Measurements from ENCODE around the gene NSUN7.
"Not testable (repeated sequence)": the region's sequence is repeated elsewhere in the genome, so short reads cannot be mapped to it uniquely, and the experiment has no call there.

Gene NSUN7

GRCh38 chr4:40817157-40817556 lies 67.4 kb downstream of the NSUN7 start:
- not testable (repeated sequence) for DNase-seq (ENCODE audit: low read depth in 3 of 3, low spot score in 1 of 3)

DNA sequence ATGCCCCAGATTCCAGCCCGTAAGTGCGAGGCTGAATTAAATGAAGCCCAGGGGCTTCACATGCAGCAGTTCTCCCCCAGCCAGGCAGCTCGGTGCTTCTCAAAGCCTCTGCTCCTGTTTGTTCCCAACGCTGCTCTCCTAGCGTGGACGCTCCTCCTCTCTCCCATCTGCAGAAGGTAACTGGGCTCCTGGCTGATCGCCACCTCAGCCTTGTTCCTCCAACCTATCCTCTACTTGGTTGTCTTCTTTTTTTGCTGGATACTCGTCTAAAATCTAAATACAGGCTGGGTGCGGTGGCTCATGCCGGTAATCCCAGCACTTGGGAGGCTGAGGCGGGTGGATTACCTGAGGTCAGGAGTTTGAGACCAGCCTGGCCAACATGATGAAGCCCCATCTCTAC lies 70.3 kb downstream of the NSUN7 start:
- no peak for DNase-seq (ENCODE audit: low read depth in 3 of 3, low spot score in 1 of 3)

DNA sequence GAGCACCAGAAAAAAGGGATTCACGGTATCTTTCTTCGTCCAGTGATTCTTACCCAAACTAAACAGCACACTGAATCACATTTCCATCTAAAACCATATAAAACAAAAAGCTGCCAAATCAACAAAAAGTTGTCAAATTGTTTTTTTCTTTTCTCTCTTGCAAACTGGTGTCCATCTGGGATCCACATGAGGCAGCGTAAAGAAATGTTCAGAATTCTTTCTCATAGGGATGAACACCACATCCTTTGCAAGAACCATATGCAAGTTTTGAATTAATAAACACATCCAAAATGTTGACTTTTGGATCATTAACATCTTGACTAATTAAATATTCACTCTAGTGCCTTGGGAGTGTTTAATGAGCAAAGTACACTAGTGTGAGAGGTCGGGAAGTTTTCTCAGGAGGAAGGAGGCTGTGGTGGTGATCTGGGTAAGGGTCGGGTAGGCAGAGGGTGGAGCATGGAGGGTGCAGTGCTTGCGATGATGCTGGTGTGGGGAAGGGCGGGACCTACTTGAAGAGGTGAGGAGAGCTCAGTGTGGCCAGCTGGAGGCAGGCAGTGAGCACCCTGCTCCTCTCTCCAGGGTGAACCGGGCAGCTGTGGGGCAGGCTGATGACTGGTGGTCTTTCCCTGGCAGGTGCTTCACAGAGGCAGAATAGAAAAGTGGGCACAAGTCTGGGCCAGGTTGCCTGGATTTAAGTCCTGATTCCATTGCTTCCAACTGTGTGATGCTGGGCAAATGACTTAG lies 72.8 kb downstream of the NSUN7 start:
- DNase-seq (ENCODE audit: low read depth in 3 of 3, low spot score in 1 of 3): no peak

- no peak for DNase-seq (ENCODE audit: low read depth in 3 of 3, low spot score in 1 of 3)
Measured at GRCh38 chr4:40825014-40825838, 75.5 kb downstream of the NSUN7 start.

GRCh38 chr4:40826821-40827220 lies 77.1 kb downstream of the NSUN7 start:
- no peak for DNase-seq (ENCODE audit: low read depth in 3 of 3, low spot score in 1 of 3)

DNA sequence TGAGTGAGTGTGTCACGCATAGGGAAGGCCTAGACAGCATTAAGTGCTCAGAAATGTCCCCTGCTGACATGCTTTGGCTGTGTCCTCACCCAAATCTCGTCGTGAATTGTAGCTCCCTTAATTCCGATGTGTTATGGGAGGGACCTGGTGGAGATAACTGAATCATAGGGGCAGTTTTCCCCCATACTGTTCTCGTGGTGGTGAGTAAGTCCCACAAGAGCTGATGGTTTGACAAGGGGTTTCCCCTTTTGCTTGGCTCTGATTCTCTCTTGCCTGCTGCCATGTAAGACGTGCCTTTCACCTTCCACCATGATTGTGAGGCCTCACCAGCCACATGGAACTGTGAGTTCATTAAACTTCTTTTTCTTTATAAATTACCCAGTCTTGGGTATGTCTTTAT lies 78.0 kb downstream of the NSUN7 start:
- DNase-seq (ENCODE audit: low read depth in 3 of 3, low spot score in 1 of 3): no peak

DNA sequence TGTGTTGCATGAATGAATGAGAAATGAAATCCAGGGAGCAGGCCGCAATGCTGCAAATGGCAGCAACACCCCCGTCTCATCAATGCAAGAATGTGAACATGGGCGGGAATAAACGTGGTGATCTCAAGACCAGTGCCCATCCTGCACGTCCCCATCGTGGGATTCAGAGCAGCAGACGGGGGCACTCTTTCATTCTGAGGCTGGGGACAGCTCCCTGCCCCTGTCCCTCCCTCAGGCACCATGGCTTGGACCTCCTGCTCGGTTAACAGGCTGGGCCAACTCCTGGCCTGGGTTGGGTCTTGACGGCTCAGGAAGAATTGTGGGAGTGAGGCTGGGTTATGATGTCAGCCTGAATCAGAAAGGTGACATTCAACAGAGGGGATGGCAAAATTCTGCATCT lies 78.9 kb downstream of the NSUN7 start:
- no peak for DNase-seq (ENCODE audit: low read depth in 3 of 3, low spot score in 1 of 3)

GRCh38 chr4:40829586-40829985 lies 79.8 kb downstream of the NSUN7 start:
- no peak for DNase-seq (ENCODE audit: low read depth in 3 of 3, low spot score in 1 of 3)

- no peak for DNase-seq (ENCODE audit: low read depth in 3 of 3, low spot score in 1 of 3)
Measured at GRCh38 chr4:40831146-40831907, 81.6 kb downstream of the NSUN7 start.

DNA sequence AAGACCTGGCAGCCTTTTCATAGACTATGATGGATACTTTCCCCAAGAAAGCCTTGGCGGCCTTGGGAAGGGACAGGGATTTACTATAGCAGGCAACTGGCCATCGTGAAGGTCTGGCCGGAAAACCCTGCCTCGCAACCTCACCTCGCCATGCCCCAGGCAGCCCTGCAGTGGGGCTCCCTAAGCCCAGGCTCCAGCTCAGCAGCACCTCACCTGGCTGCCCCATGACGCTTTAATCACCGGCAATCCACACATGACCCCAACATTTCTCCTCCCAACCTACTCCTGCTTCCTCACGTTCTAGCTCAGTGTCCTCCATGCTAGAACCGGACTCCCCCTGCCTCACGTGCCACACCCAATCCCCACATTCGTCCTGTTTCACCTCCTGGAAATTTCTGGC lies 82.4 kb downstream of the NSUN7 start:
- DNase-seq (ENCODE audit: low read depth in 3 of 3, low spot score in 1 of 3): no peak

DNA sequence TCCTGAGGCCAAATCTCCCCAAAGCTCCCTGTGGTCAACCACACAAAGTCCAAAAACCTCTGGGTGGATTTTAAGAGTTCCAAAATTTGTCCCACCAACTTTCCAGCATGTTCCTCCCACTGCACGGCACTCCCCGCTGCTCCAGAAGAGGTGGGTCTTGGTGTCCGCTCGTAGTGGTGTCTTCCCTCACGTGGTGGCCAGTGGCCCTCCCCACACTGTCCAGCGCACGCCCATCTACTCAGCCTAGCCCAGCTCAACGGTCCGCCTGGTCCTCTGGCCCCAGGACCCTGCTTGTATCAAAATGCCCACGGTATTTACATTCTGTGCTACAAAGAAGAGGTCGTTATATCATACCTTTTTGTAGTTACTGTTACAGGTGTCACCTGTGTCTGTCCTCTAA lies 83.5 kb downstream of the NSUN7 start:
- no peak for DNase-seq (ENCODE audit: low read depth in 3 of 3, low spot score in 1 of 3)

DNA sequence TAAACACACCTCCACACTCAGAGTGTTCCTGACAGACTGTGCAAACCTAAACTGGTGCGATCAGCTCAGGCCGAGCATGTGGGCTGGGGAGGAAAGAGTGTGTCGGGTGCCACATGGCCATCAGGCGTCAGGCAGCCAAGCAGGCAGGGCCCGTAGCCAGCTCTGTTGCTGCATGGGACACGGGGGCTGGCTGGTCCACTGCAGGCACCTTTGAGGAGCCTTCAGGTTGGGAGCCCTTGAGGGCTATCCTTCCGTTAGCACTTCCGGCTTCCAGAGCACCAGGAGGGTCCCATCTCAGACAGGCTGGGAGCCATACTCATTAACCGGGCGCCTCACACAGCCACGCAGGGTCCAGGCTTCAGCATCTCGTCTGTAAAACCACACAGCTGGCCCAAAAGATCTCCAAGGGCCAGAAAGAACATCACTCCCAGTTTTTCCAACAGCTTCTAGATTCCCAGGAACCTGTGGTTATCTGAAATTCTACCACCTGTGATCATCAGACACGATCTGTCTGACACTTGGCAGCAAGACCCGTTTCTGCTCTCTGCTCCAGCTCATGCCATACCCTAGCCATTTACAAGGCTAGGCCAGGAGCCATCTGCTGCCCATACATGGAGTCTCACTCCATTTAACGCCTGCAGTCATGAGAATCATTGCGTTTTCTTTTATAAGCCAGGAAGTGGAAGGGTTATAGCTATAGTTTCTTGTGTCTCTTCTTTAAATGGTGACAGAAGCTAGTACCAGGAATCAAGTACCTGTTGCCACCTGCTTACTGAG lies 87.5 kb downstream of the NSUN7 start:
- DNase-seq (ENCODE audit: low read depth in 3 of 3, low spot score in 1 of 3): no peak

DNA sequence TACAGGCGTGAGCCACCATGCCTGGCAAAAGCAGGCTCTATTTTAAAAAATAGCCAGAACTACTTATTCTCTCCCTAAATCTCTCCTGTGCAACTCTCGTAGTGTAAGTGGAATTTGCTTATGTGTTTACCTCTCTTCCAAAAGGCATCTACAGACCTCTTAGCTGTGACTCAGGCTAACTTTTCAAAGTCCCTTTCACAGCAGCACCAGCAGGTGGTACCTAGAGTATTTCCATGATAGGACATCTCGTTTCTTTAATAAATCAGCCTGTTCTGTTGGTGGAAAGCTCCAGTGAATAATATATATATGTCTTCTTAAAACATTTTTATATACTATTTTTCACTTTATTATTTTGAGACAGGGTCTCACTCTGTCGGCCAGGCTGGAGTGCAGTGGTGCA lies 89.0 kb downstream of the NSUN7 start:
- DNase-seq (ENCODE audit: low read depth in 3 of 3, low spot score in 1 of 3): no peak

DNA sequence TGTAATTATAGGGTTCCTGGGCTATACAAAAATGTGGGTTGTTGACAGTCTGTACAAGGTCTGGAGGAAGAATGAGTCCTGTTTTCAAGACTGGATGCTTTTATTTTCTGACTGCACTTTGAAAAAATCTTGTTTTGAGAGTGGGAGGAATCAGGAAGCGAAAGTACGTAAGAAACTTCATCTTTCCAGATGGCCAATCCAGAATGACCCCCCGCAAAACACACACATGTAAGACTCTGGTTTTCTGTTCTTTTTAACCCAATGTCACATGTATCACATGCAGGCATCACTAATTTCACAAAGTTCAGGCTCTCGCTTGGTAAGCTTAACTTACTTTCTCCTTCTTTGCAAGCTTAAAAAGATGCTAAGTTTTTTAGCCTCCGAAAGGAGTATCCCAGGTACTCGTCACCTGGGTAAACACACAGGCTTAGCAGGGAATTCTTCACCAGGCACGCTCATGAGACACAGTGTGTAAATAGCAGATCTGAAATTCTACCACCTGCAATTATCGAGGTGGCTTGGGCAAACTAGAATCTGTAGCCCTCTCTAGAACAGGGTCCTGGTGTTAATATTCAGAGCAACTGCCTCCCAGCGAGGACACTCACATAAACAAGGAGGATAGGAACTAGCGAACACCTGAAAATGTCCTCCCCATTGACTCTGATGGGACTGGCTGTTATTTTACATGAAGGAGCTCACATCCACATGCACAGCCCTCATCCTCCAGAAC lies 90.7 kb downstream of the NSUN7 start:
- no peak for DNase-seq (ENCODE audit: low read depth in 3 of 3, low spot score in 1 of 3)

DNA sequence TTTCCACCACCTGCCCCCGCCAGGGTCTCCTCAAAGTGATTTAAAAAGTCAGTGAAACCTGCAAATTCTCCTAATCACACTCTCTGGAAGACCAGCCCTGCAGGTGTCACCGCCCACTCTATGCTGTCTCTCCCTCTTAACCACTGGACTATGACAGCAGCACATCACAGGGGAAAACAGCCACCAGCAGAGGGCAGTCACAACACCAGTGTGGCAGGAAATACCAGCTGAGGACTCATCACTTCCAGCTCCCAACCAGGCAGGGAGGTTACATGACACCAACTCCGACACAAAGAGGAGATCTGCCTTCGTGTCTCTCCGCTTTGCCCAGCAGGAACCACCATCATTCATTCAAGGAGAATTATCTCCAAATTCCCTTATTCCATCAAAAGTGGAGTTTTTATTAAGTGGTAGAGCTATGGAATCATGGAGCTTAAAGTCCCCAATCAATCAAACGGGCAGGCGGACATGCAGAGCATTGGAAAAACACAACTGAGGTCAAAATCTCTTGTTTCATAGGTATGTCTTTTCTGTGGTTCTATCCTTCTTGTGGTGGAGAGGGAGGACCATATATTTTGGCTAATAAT lies 91.3 kb downstream of the NSUN7 start:
- peak; percentile 5 to 56 (median 29) for DNase-seq (ENCODE audit: low read depth in 3 of 3, low spot score in 1 of 3)

- no peak for DNase-seq (ENCODE audit: low read depth in 3 of 3, low spot score in 1 of 3)
Measured at GRCh38 chr4:40842318-40842717, 92.6 kb downstream of the NSUN7 start.

DNA sequence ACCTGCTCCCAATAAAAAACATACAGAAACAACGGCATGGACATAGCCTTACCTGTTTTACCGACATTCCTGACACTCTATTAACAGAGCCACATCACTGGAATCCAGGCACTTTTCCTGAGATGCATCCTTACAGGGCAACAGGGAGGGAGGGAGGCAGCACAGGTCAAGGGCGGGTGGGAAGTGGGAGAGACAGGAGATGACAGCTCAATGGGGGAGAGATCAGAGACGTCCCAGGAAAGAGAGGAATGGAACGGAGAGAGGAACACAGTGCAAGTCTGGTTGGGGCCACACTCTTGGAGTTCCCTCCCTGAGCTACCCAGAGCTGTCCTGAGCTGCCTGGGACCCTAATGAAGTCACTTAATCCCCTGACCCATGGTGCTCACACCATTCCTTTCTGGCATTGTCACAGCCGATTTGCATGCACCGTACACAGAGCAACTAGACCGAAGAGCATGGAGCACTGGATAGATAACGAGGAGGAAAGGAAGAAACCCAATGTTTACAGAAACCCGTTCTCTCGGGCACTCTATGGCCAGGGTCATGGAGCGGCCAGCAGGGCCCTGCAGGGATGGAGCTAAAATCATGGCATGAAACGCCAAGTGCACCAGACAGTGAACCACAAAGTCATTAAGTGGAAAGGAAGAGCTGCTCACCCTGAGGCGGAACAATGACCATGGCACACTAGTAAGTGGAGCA lies 93.1 kb downstream of the NSUN7 start:
- no peak for DNase-seq (ENCODE audit: low read depth in 3 of 3, low spot score in 1 of 3)

- no peak for DNase-seq (ENCODE audit: low read depth in 3 of 3, low spot score in 1 of 3)
Measured at GRCh38 chr4:40843696-40844095, 93.9 kb downstream of the NSUN7 start.

- DNase-seq (ENCODE audit: low read depth in 3 of 3, low spot score in 1 of 3): no peak
Measured at GRCh38 chr4:40844261-40844660, 94.5 kb downstream of the NSUN7 start.

All from stimulated activated CD4-positive, alpha-beta T cell treated with anti-CD3 and anti-CD28 coated beads, TNF-alpha, amount 100 ng/mL, for 1 hour (primary cell).